GM19035 (cell line): ENCODE measurements around the gene NR5A2.
A peak's percentile ranks its signal among the peaks of the same experiment; 100 is the strongest.

Experiments used
- ATAC-seq: cut with Tn5 transposase; IDR thresholded peaks from one replicate; pipeline ENCODE4 v1.9.1; 2021; ENCODE audit not compliant: unreplicated experiment

The NR5A2 gene

GRCh38 chr1:200062143-200062542 is 34.6 kb downstream of the NR5A2 start:
- ATAC-seq = no peak

GRCh38 chr1:200072636-200073285 is 45.3 kb downstream of the NR5A2 start:
- peak; percentile 98 for ATAC-seq

GRCh38 chr1:200073286-200073637 is 45.8 kb downstream of the NR5A2 start:
- ATAC-seq = peak; percentile 25

DNA sequence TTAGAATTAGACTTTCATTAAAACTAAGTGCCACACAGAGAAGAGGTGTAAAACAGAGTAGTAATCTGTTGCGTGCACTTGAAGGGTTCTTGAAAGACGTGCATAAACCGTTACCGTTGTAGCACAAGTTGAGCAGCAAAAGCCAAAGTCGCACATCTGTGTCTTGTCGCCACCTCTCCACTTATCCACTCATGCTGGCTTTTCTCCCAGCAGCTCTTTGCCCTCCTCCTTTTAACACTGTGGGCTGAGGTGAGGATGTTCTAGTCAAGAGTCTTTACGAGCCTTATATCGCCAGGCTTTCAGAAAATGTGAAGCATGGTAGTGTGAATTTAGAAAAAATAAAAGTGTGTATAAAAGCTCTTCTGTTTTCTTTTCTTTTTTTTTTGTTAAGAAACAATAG is 48.0 kb downstream of the NR5A2 start:
- ATAC-seq = no peak

DNA sequence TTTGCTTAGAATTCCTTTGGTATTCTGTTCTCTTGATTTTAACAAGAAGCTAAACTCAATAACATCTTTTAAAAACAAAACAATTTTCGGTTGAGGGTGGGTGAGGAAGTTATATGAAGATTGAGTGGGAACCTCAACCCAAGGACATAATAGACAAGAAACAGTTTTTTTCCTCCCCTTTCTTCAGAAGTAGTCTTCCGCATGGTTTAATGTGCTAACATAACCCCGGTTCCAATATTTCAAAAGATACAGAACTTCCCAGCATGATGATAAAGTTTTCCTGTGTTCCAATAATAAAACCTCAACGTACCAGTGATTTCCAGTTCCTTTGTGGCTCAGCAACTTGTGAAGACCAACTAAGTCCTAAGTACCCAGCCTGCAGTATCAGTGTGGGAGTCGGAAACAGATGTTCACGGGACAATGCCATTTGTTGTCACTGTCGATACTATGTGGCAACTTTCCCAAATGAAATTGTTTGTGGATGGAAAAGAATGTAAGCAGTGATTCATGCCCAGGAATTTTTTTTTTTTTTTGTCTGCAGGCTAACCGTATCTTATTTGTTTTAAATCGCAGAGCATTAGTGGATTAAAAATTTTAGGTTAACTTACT is 48.5 kb downstream of the NR5A2 start:
- ATAC-seq = no peak

DNA sequence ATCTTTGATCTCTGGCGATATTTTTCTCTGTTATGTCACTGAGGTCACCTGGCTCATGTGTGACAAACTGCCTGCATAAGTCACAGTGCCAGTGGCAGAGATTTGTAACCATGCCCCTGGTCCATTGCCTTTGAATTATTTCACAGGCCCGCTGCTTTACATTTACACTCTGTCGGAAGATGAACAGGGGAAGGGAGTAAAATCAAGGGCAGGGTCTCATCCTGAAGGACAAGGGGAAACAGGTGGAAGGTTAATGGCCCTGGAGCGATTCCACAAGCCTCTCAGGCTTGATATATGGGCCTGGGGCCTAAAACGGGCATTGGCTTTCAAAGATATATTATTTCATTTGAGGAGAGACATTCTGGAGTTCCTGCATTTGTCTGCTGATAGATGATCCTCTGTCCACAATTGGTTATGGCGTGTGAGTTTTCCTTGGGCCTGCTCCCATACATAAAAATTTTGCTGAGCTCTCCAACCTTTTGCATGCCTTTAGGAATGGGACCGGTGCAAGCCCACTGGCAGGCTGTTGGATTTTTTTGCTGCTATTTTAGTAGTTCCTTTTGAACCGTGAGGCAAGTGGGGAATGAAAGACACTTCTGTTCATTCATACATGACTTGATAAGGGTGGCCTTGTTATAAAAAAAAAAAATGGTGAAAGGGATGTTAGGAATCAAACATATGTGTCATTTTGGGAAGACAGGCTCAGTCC is 51.9 kb downstream of the NR5A2 start:
- no peak for ATAC-seq

- no peak for ATAC-seq
These were observed 53.9 kb downstream of the NR5A2 start for GRCh38 chr1:200081151-200081968.

GRCh38 chr1:200081969-200082245 is 54.4 kb downstream of the NR5A2 start:
- ATAC-seq = no peak

GRCh38 chr1:200082329-200082728 is 54.8 kb downstream of the NR5A2 start:
- ATAC-seq = no peak

DNA sequence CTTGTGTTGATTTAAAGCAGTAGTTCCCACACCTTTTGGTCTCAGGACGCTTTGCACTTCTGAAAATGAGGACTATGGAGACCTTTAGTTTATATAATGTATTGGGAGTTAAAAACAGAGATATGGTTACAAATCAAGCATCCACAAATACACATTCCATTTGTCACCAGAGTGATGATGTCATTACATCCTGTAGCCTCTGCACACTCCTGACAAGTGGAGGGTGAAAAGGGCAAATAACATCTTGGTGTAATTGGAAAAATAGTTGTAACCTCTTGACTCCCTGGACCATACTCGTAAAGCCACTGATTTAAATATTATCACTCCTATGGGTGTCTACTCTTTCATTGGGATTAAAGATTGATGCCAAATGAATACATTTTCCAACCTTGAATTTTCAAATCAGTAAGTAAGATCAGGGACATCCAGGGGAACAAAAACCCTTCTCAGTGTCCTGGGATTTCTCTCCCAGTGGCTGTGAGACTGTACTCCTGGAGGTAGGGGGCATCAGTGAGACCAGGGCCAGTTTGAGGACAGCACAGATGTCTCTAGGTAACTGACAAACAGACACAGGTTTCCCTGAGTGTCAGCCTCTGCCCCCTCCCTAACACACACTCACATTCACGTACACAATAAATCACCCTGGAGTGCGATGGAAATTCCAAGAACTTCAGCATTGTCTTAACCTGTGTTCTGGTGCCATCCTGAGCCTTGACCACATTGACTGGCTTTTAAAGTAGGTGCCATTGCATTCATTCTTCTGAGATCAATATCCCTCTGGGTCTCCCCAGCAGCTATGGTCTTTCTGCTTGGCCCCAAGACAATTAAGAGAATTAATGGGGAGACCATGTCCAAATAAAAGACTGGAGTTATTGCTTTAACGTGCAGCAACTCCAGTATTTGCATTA is 63.0 kb downstream of the NR5A2 start:
- no peak for ATAC-seq

- no peak for ATAC-seq
These were observed 67.6 kb downstream of the NR5A2 start for GRCh38 chr1:200095057-200095577.

GRCh38 chr1:200096774-200097173 is 69.3 kb downstream of the NR5A2 start:
- no peak for ATAC-seq

GRCh38 chr1:200099040-200099439 is 71.5 kb downstream of the NR5A2 start:
- ATAC-seq = no peak

DNA sequence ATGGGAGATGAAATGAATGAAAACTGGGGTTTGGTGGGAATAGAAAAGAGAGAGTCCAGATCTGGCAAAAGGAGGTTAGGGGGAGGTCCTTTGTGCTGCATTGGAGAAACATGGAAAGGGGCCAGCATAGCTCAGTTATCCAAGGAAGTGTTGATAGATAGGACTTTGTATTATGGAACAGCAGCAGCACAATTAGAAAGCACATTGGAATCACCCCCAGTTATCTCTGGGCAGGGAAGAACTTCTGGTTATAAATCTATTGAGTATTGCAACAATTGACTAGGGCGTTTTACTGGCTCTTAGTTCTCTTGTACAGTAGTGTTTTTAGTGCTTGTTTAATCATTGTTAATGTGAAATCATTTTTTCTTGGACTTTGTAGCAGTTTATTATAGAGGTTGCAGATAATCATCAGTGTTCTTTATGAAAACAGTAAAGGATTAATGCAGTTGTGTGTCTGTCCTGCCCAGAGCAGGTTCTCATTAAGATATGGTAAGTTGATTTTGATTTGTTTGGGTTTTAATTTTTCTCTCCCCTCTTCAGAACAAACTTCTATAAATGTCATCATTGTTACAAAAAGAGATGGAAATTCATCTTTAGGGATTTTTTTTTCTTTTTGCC is 76.6 kb downstream of the NR5A2 start:
- no peak for ATAC-seq

DNA sequence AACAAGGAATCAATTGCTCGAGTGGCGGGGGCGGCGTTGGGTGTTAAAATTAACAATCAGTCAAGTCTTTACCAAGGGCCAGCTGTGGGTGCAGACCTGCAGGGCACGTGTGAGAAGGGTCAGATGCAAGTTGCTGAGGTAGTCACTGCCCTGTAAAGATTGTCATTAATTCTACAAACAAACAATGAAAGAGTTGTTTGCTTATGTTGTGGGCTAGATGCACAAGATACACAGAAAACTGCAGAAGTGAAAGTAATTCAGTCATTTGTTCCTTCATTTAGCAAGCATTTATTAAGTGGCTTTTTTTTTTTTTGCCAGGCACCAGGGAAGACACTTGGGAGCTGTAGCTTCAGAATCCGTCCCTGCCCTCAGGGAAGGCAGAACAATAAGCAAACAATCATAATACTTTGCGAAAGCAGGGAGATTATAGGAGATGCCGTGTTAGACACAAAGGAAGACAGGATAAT is 79.5 kb downstream of the NR5A2 start:
- no peak for ATAC-seq

DNA sequence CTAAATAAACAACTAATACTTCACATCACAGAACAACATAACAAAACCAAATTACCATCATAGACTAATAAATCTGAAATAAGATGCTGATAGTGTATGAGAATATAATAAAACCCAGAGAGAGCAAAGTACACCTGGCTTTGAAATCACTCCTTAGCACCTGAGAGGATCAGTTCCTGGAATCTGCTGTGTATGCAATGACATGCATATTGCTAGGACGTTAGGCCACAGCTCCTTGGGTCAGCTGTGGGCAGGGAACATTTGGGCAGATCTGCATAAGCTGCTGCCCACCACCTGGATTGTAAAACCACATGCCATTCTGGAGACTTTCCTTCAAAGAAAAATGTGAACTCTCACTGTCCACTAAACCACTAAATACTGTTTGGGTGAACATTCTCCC is 81.1 kb downstream of the NR5A2 start:
- ATAC-seq = no peak

- no peak for ATAC-seq
These were observed 84.8 kb downstream of the NR5A2 start for GRCh38 chr1:200112290-200112689.

DNA sequence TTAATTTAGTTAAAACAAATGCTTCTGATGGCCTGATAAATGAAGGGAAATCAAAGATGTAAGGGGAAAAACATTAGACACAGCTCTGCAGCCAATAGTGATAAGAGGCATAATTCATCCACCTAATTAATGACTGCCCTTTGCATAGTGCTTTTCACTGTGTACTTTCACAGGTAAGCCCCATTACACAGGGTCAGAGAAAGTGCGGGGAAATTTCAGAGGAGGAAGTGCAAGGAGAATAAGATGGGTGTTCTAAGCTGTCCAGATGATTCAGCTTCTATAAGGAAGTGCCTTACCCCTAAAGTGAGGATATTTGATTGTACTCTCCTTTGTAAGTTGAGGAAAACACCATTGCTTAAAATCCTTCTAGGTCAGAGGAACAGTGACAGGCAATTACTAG is 88.0 kb downstream of the NR5A2 start:
- no peak for ATAC-seq

GRCh38 chr1:200116324-200116723 is 88.8 kb downstream of the NR5A2 start:
- ATAC-seq = no peak
